Body of pancreas (tissue), 4 donors: ENCODE data around the gene PARVG. TPM values are rescaled to one million over a fixed set of nuclear protein-coding genes. Genes with fewer than 3 reads are reported as not detected.

Source experiments
- ATAC-seq: fragments of 150-250 bp; one replicate; pipeline ENCODE4 v1.9.1; 2016
- DNase-seq, 4 donors: peaks; one replicate each; pipeline ENCODE4 v3.0.0-alpha.2; 2019
- H3K27ac ChIP-seq, 4 donors: fragments of 200-600 bp; sonication (generic); 1 replicate in 3 of 4; 2 replicates in 1 of 4; pipeline versions ENCODE4 v1.5.1 to v1.6.1; 2016 to 2019; ENCODE audit warnings: mild to moderate bottlenecking in 1 of 4, mixed read lengths in 1 of 4, moderate library complexity in 1 of 4
- H3K27me3 ChIP-seq, 2 donors: fragments of 200-600 bp; sonication (generic); one replicate each; pipeline ENCODE4 v1.6.0; 2016; ENCODE audit warnings: mild to moderate bottlenecking in 1 of 2
- H3K36me3 ChIP-seq, 2 donors: fragments of 200-600 bp; sonication (generic); replicated peaks in 1 of 2; 2 replicates each; pipeline ENCODE4 v1.5.1; 2016; ENCODE audit warnings: low read depth in 2 of 2; ENCODE audit not compliant: insufficient read depth in 1 of 2
- H3K4me1 ChIP-seq: fragments of 200-600 bp; sonication (generic); one replicate; pipeline ENCODE4 v1.6.0; 2016
- H3K4me3 ChIP-seq, 2 donors: fragments of 200-600 bp; sonication (generic); 1 replicate in 1 of 2; 2 replicates in 1 of 2; pipeline ENCODE4 v1.5.1; 2016 to 2019
- H3K9me3 ChIP-seq, 3 donors: fragments of 200-600 bp; sonication (generic); 1 replicate in 2 of 3; 2 replicates in 1 of 3; pipeline ENCODE4 v1.5.1; 2016
- POLR2A ChIP-seq, 3 donors: fragments of 450-650 bp; IDR thresholded peaks; one replicate each; pipeline ENCODE4 v1.6.1; 2016; ENCODE audit warnings: antibody characterized with exemption in 3 of 3, mild to moderate bottlenecking in 2 of 3
- WGBS, 2 donors: methylation state at CpG; one replicate each; pipeline ENCODE4 v1.1.5; 2017; 5-methylcytosine and 5-hydroxymethylcytosine counted together
- intact Hi-C: fragments of 100-400 bp; cut with DNase I; formaldehyde crosslinking; loops from one replicate; pipeline ENCODE4 v1.15.1; 2023
- total RNA-seq, 2 donors: library from RNA; depleted of rRNA; stranded (reverse); fragments of >200 nt; gene quantifications; one replicate each; pipeline ENCODE4 v1.1.0, GENCODE V29; 2016
- TF ChIP-seq, protein P1 (sequence below), 7 experiments: fragments of 450-650 bp in 4 of 7; fragments of 200-600 bp in 3 of 7; sonication (generic) in 3 of 7; IDR thresholded peaks; one replicate each; pipeline ENCODE4 v1.5.1; 2016 to 2019; ENCODE audit warnings: antibody characterized with exemption in 7 of 7

The PARVG gene, protein sequence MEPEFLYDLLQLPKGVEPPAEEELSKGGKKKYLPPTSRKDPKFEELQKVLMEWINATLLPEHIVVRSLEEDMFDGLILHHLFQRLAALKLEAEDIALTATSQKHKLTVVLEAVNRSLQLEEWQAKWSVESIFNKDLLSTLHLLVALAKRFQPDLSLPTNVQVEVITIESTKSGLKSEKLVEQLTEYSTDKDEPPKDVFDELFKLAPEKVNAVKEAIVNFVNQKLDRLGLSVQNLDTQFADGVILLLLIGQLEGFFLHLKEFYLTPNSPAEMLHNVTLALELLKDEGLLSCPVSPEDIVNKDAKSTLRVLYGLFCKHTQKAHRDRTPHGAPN
- total RNA-seq = 10 to 100 TPM in 1 of 2 donors, 1 to 10 TPM in 1; 8.8 to 13.2 TPM

DNA sequence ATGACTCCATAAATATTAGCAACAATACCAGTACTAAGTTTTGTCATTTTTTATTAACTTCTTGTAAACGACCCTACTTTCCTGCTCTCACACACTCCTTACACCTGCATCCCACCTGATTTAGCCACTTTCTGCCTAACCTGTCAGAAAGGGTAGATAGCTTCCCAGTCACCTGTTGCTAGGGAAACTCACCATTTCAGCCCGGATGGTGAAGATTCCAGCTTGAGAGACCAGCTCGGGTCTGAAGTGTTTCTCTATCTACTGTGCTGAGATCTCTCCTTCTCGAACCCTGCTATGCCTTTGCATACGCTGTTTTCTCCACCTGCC, at the start of gene PARVG:
TSS of gene PARVG (plus strand) at position 220 of the 327 bp plus-strand sequence. CDS start 2,405 bp downstream, outside the sequence.
- ATAC-seq (no peak), DNase-seq (no peak)
- H3K27me3 ChIP-seq = peaks cover 0 to 7% of the 10 kb centered on the region in 2 donors
- no peaks in the 10 kb centered on the region for H3K9me3 ChIP-seq
- 29 to 48% methylated on average over 5 of the region's 5 CpGs for WGBS, 2 donors
- H3K36me3 ChIP-seq = no peaks in the 10 kb centered on the region
- H3K27ac ChIP-seq = peak within 1 kb of the TSS in 2 of 4 donors; percentile 12 to 68
- no peak within 1 kb of the TSS for H3K4me3 ChIP-seq
- H3K4me1 ChIP-seq = no peaks in the 10 kb centered on the region
- TF ChIP-seq, protein P1, sequence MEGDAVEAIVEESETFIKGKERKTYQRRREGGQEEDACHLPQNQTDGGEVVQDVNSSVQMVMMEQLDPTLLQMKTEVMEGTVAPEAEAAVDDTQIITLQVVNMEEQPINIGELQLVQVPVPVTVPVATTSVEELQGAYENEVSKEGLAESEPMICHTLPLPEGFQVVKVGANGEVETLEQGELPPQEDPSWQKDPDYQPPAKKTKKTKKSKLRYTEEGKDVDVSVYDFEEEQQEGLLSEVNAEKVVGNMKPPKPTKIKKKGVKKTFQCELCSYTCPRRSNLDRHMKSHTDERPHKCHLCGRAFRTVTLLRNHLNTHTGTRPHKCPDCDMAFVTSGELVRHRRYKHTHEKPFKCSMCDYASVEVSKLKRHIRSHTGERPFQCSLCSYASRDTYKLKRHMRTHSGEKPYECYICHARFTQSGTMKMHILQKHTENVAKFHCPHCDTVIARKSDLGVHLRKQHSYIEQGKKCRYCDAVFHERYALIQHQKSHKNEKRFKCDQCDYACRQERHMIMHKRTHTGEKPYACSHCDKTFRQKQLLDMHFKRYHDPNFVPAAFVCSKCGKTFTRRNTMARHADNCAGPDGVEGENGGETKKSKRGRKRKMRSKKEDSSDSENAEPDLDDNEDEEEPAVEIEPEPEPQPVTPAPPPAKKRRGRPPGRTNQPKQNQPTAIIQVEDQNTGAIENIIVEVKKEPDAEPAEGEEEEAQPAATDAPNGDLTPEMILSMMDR (IDR thresholded peaks at IDR 0.05) = no peak
- no peak for TF ChIP-seq POLR2A (IDR thresholded peaks at IDR 0.05)
- intact Hi-C loops = no loop called here

DNA sequence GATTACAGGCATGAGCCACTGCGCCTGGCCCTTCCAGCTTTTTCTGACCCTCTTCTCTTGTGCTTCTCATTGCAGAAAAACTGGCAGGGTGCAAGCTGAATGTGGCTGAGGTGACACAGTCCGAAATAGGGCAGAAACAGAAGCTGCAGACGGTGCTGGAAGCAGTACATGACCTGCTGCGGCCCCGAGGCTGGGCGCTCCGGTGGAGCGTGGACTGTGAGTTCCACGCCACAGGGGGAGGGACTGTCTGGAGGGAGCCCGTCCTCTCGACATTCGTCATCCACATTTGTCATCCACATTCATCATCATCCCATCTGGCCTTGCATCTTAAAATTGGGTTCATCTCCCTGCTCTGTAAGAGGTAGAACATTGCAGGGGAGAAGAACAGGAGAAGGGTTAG, 49.3 kb upstream of the PARVG start:
- TF ChIP-seq, protein P1 (IDR thresholded peaks at IDR 0.05) = no peak
- TF ChIP-seq POLR2A (IDR thresholded peaks at IDR 0.05) = no peak
- Histone ChIP-seq H3K36me3 (no peaks in the 10 kb centered on the region), H3K27ac (no peak overlapping the region), H3K4me1 (no peaks in the 10 kb centered on the region), H3K4me3 (no peak overlapping the region), H3K27me3 (no peaks in the 10 kb centered on the region), H3K9me3 (peaks cover 0 to 4% (median 0%) of the 10 kb centered on the region in 3 donors)
- no peak for ATAC-seq
- DNase-seq = no peak
- intact Hi-C loops = no loop called here
- 90 to 97% methylated on average over 10 to 12 of the region's 12 CpGs for WGBS, 2 donors

- DNase-seq (no peak), ATAC-seq (no peak)
- Histone ChIP-seq H3K9me3 (peaks cover 0 to 2% (median 0%) of the 10 kb centered on the region in 3 donors), H3K4me1 (no peaks in the 10 kb centered on the region), H3K36me3 (no peaks in the 10 kb centered on the region), H3K27me3 (no peaks in the 10 kb centered on the region), H3K27ac (no peak overlapping the region), H3K4me3 (no peak overlapping the region)
- intact Hi-C loops = no loop called here
- WGBS, 2 donors = 82 to 86% methylated on average over 11 to 13 of the region's 13 CpGs
- TF ChIP-seq, protein P1 (IDR thresholded peaks at IDR 0.05) = no peak
- TF ChIP-seq POLR2A (IDR thresholded peaks at IDR 0.05) = no peak
Measured at GRCh38 chr22:44131989-44132685, 48.6 kb upstream of the PARVG start.

- no peaks in the 10 kb centered on the region for H3K4me1 ChIP-seq
- no peak for ATAC-seq
Measured at GRCh38 chr22:44132724-44133123, 48.0 kb upstream of the PARVG start.

More at GRCh38 chr22:44132724-44133123, 48.0 kb upstream of the PARVG start:
- H3K36me3 ChIP-seq = no peaks in the 10 kb centered on the region
- no peak overlapping the region for H3K27ac ChIP-seq
- peaks cover 0 to 8% (median 0%) of the 10 kb centered on the region in 3 donors for H3K9me3 ChIP-seq
- WGBS, 2 donors = 72 to 78% methylated on average over 12 of the region's 12 CpGs
- no peak for DNase-seq
- no peak overlapping the region for H3K4me3 ChIP-seq
- no peaks in the 10 kb centered on the region for H3K27me3 ChIP-seq
- TF ChIP-seq, protein P1 (IDR thresholded peaks at IDR 0.05) = no peak
- no peak for TF ChIP-seq POLR2A (IDR thresholded peaks at IDR 0.05)
- intact Hi-C loops = no loop called here
